H1 (cell line): ENCODE data around the gene IPO13. TPM values are rescaled to one million over a fixed set of nuclear protein-coding genes. Genes with fewer than 3 reads are reported as not detected.

ENCODE experiments used
- CTCF ChIA-PET: fragments of 300-600 bp; sonication (Branson Sonifier 250); formaldehyde crosslinking; loops from one replicate; lab custom pipeline; 2021; ENCODE audit not compliant: partially characterized antibody; lab: Charles Lee
- POLR2A ChIA-PET: fragments of 300-600 bp; sonication (Branson Sonifier 250); formaldehyde crosslinking; loops from one replicate; lab custom pipeline; 2021; ENCODE audit warnings: inconsistent platforms; ENCODE audit not compliant: partially characterized antibody; lab: Charles Lee
- DNase-seq, 2 experiments: peaks; one replicate each; pipeline versions ENCODE4 v3.0.0 to v3.0.0-alpha.2; 2010 to 2022; ENCODE audit warnings: low spot score in 2 of 2, low read depth in 1 of 2, mixed read lengths in 1 of 2
- FAIRE-seq: peaks from 2 replicates; lab custom pipeline; 2011; peaks lifted over from hg19 to GRCh38; lab: Jason Lieb, UNC
- H2AFZ ChIP-seq: 2 replicates; pipeline ENCODE4 v1.8.1; 2012; ENCODE audit warnings: low read length, inconsistent platforms
- H2AK5ac ChIP-seq: 2 replicates; pipeline ENCODE4 v1.6.1; 2013; ENCODE audit warnings: low read depth, low read length
- H2BK120ac ChIP-seq: replicated peaks from 2 replicates; pipeline ENCODE3; 2013; ENCODE audit warnings: low read depth, low read length, inconsistent platforms
- H2BK12ac ChIP-seq: 2 replicates; pipeline ENCODE4 v1.6.1; 2013; ENCODE audit warnings: low read depth, low read length
- H2BK15ac ChIP-seq: 2 replicates; pipeline ENCODE4 v1.6.1; 2013; ENCODE audit warnings: low read length
- H2BK20ac ChIP-seq: 2 replicates; pipeline ENCODE4 v1.6.1; 2013; ENCODE audit warnings: low read length
- H2BK5ac ChIP-seq: 2 replicates; pipeline ENCODE4 v1.6.1; 2013; ENCODE audit warnings: low read depth, low read length
- H3K14ac ChIP-seq: 2 replicates; pipeline ENCODE4 v1.6.1; 2013; ENCODE audit warnings: inconsistent platforms; ENCODE audit not compliant: insufficient read length
- H3K18ac ChIP-seq: 2 replicates; pipeline ENCODE4 v1.6.1; 2013; ENCODE audit warnings: low read length; ENCODE audit errors: extremely low read depth
- H3K23ac ChIP-seq: 2 replicates; pipeline ENCODE4 v1.6.1; 2013; ENCODE audit warnings: inconsistent platforms; ENCODE audit not compliant: insufficient read length
- H3K23me2 ChIP-seq: 2 replicates; pipeline ENCODE4 v1.6.1; 2013; ENCODE audit warnings: low read depth, low read length
- H3K27ac ChIP-seq: 2 replicates; pipeline ENCODE4 v1.6.1; 2011; ENCODE audit warnings: low read depth, low read length, inconsistent platforms
- H3K27me3 ChIP-seq, 4 experiments: replicated peaks in 1 of 4; 1 replicate in 1 of 4; 2 replicates in 3 of 4; pipeline versions ENCODE4 v1.6.1 to v1.8.1; 2011 to 2013; ENCODE audit warnings: low read length in 3 of 4, mild to moderate bottlenecking in 3 of 4, inconsistent platforms in 2 of 4, mixed read lengths in 2 of 4, moderate library complexity in 1 of 4; ENCODE audit not compliant: control insufficient read depth in 3 of 4, insufficient read depth in 3 of 4; ENCODE audit errors: extremely low read depth in 1 of 4
- H3K36me3 ChIP-seq, 4 experiments: 2 replicates each; pipeline versions ENCODE4 v1.6.1 to v1.8.1; 2011 to 2013; ENCODE audit warnings: mild to moderate bottlenecking in 4 of 4, low read length in 3 of 4, moderate library complexity in 2 of 4, control low read depth in 1 of 4, inconsistent platforms in 1 of 4; ENCODE audit not compliant: insufficient read depth in 4 of 4, control insufficient read depth in 2 of 4
- H3K4ac ChIP-seq: replicated peaks from 2 replicates; pipeline ENCODE3; 2013; ENCODE audit warnings: low read length, low read depth, mixed read lengths, inconsistent platforms; ENCODE audit not compliant: insufficient read length
- H3K4me1 ChIP-seq, 4 experiments: replicated peaks in 1 of 4; 1 replicate in 1 of 4; 2 replicates in 3 of 4; pipeline versions ENCODE4 v1.6.1 to v1.8.1; 2011 to 2013; ENCODE audit warnings: low read length in 3 of 4, inconsistent platforms in 2 of 4, mixed read lengths in 1 of 4; ENCODE audit not compliant: insufficient read depth in 4 of 4, control insufficient read depth in 3 of 4
- H3K4me2 ChIP-seq, 2 experiments: 2 replicates each; pipeline versions ENCODE4 v1.6.1 to v1.8.1; 2011 to 2013; ENCODE audit warnings: low read depth in 2 of 2, low read length in 2 of 2, control low read depth in 1 of 2, inconsistent platforms in 1 of 2, mild to moderate bottlenecking in 1 of 2; ENCODE audit not compliant: insufficient read depth in 1 of 2
- H3K4me3 ChIP-seq, 4 experiments: fragments of 200-600, 300-600 bp in 1 of 4; sonication (generic), shearing (Covaris generic), sonication (Bioruptor Twin) in 1 of 4; 2 replicates each; pipeline versions ENCODE4 v1.5.1 to v1.8.1; 2011 to 2016; ENCODE audit warnings: low read length in 4 of 4, low read depth in 3 of 4, control low read depth in 2 of 4, inconsistent platforms in 2 of 4, mild to moderate bottlenecking in 2 of 4, mixed read lengths in 1 of 4, moderate library complexity in 1 of 4; ENCODE audit not compliant: insufficient read depth in 2 of 4; ENCODE audit errors: extremely low read depth in 1 of 4
- H3K56ac ChIP-seq: replicated peaks from 2 replicates; pipeline ENCODE3; 2013; ENCODE audit warnings: low read depth, mild to moderate bottlenecking, mixed read lengths, low read length, inconsistent platforms; ENCODE audit not compliant: insufficient read length
- H3K79me1 ChIP-seq: 2 replicates; pipeline ENCODE4 v1.6.1; 2013; ENCODE audit warnings: low read depth, low read length, control low read depth
- H3K79me2 ChIP-seq, 2 experiments: 2 replicates each; pipeline versions ENCODE4 v1.6.1 to v1.8.1; 2012 to 2013; ENCODE audit warnings: low read length in 2 of 2, mild to moderate bottlenecking in 2 of 2, inconsistent platforms in 1 of 2; ENCODE audit not compliant: insufficient read depth in 2 of 2, control insufficient read depth in 1 of 2
- H3K9ac ChIP-seq, 4 experiments: replicated peaks in 1 of 4; 1 replicate in 1 of 4; 2 replicates in 3 of 4; pipeline versions ENCODE4 v1.6.1 to v1.8.1; 2011 to 2013; ENCODE audit warnings: low read depth in 3 of 4, low read length in 3 of 4, control low read depth in 2 of 4, mild to moderate bottlenecking in 2 of 4, moderate library complexity in 2 of 4, inconsistent platforms in 1 of 4; ENCODE audit errors: extremely low read depth in 1 of 4
- H3K9me3 ChIP-seq, 2 experiments: 2 replicates each; pipeline versions ENCODE4 v1.6.1 to v1.8.1; 2012 to 2013; ENCODE audit warnings: mild to moderate bottlenecking in 2 of 2, moderate library complexity in 2 of 2, control low read depth in 1 of 2, inconsistent platforms in 1 of 2, low read depth in 1 of 2, low read length in 1 of 2, mixed read lengths in 1 of 2; ENCODE audit not compliant: insufficient read depth in 2 of 2
- H4K20me1 ChIP-seq, 2 experiments: replicated peaks in 1 of 2; 2 replicates each; pipeline versions ENCODE3 to v1.8.1; 2011 to 2013; ENCODE audit warnings: inconsistent platforms in 2 of 2, low read length in 2 of 2, mild to moderate bottlenecking in 1 of 2; ENCODE audit not compliant: insufficient read depth in 2 of 2, control insufficient read depth in 1 of 2
- H4K5ac ChIP-seq: 2 replicates; pipeline ENCODE4 v1.6.1; 2013; ENCODE audit warnings: low read length, low read depth, mixed read lengths, inconsistent platforms; ENCODE audit not compliant: insufficient read length
- H4K8ac ChIP-seq: 2 replicates; pipeline ENCODE4 v1.8.0; 2013; ENCODE audit warnings: mild to moderate bottlenecking, moderate library complexity, low read length, inconsistent platforms; ENCODE audit not compliant: insufficient read depth; ENCODE audit errors: extremely low read depth
- H4K91ac ChIP-seq: replicated peaks from 2 replicates; pipeline ENCODE3; 2013; ENCODE audit warnings: low read length, mixed read lengths, inconsistent platforms; ENCODE audit not compliant: insufficient read length
- CTCF ChIP-seq, 3 experiments: IDR thresholded peaks; 1 replicate in 2 of 3; 2 replicates in 1 of 3; pipeline versions ENCODE4 v1.5.1 to v1.6.1; 2011; ENCODE audit warnings: low read length in 3 of 3, mild to moderate bottlenecking in 3 of 3, inconsistent platforms in 2 of 3, low read depth in 1 of 3, moderate library complexity in 1 of 3; ENCODE audit not compliant: insufficient read depth in 1 of 3; ENCODE audit errors: control extremely low read depth in 1 of 3
- GTF2F1 ChIP-seq: IDR thresholded peaks from 2 replicates; pipeline ENCODE4 v1.6.1; 2012; ENCODE audit warnings: low read depth, low read length, improper control_type of control experiment, borderline replicate concordance
- HDAC6 ChIP-seq: IDR thresholded peaks from one replicate; pipeline ENCODE4 v1.7.1; 2012; ENCODE audit warnings: low read depth, mild to moderate bottlenecking, inconsistent platforms, low read length, moderate library complexity
- KDM5A ChIP-seq: fragments of 200-600 bp; IDR thresholded peaks from 2 replicates; pipeline ENCODE4 v1.7.1; 2012; ENCODE audit warnings: mild to moderate bottlenecking, low read length, inconsistent platforms, mixed read lengths
- POU5F1 ChIP-seq: IDR thresholded peaks from 2 replicates; pipeline ENCODE4 v1.6.1; 2011; ENCODE audit warnings: low read depth, mild to moderate bottlenecking, low read length, moderate library complexity
- RXRA ChIP-seq: IDR thresholded peaks from 2 replicates; pipeline ENCODE4 v1.6.1; 2011; ENCODE audit warnings: low read depth, mild to moderate bottlenecking, low read length, moderate library complexity; ENCODE audit not compliant: insufficient read depth
- SP1 ChIP-seq: IDR thresholded peaks from 2 replicates; pipeline ENCODE4 v1.6.1; 2011; ENCODE audit warnings: low read depth, low read length
- SP4 ChIP-seq: IDR thresholded peaks from 2 replicates; pipeline ENCODE4 v1.6.1; 2012; ENCODE audit warnings: low read length, inconsistent platforms
- SUZ12 ChIP-seq: fragments of 200-600 bp; sonication (generic); IDR thresholded peaks from 2 replicates; pipeline ENCODE4 v1.6.1; 2012; ENCODE audit warnings: mild to moderate bottlenecking, inconsistent platforms, low read length, moderate library complexity, mixed read lengths
- WGBS, 2 experiments: shearing (Covaris generic) in 1 of 2; methylation state at CpG; one replicate each; pipeline versions ENCODE4 v1.1.6 to v1.1.7; 2013 to 2015; ENCODE audit warnings: low lambda C conversion rate in 2 of 2, mixed read lengths in 2 of 2, inconsistent platforms in 1 of 2, low coverage in 1 of 2, missing lambda C conversion rate in 1 of 2; ENCODE audit not compliant: insufficient replicate concordance in 2 of 2, insufficient coverage in 1 of 2, insufficient read length in 1 of 2; ENCODE audit errors: extremely low coverage in 1 of 2, missing lambda C conversion rate in 1 of 2; 5-methylcytosine and 5-hydroxymethylcytosine counted together
- polyA plus RNA-seq, 7 experiments: library from polyadenylated mRNA; depleted of rRNA in 3 of 7; stranded (reverse) in 5 of 7; unstranded in 2 of 7; fragments of >200 nt in 5 of 7; fragments of 200-250 nt in 2 of 7; gene quantifications; 1 replicate in 5 of 7; 2 replicates in 1 of 7; 4 replicates in 1 of 7; pipeline versions ENCODE4 v1.2.1 to v1.2.3, GENCODE V29; 2011 to 2013; ENCODE audit warnings: missing spikeins in 2 of 7, mixed read lengths in 2 of 7
- total RNA-seq: library from RNA; stranded (reverse); fragmentation: NEBNext Ultra II Directional; extraction: Animal tissue kit (Norgen Biotek cat#: 25700); gene quantifications from 2 replicates; pipeline ENCODE4 v1.2.1, GENCODE V29; 2021

IPO13 gene
- total and polyA plus RNA-seq, 2 of the 8 experiments (the other 6 are each of a cell fraction or from before 2014, with no cell fraction given), result 23.0 to 27.0 TPM

GRCh38 chr1:43969746-43970466 is 23.2 kb downstream of the IPO13 start, which contains the start of gene DPH2:
Gene DPH2 (plus strand): TSS chr1:43970010. CDS start chr1:43970176, 166 bp downstream.
- H3K9me3 ChIP-seq, result no peaks in the 10 kb centered on the region
- CTCF ChIA-PET, result interaction anchor here (1.2 to 9.2 kb wide), 11 partner anchors 8 to 206 kb away, joined by 3 to 79 read pairs (median 6); partner anchors contain the start of genes IPO13 and SLC6A9
- H2BK15ac ChIP-seq, result no peak within 1 kb of the TSS; the same call in 1 of the 2 replicates
- peak within 1 kb of the TSS; percentile 84 for H4K8ac ChIP-seq
- H2BK20ac ChIP-seq, result no peak within 1 kb of the TSS
- POLR2A ChIA-PET, result interaction anchor here (0.7 to 12.9 kb wide), 6 partner anchors 9 to 22 kb away, joined by 3 to 189 read pairs (median 8); partner anchors contain the start of genes CCDC24 and IPO13
- peak within 1 kb of the TSS; percentile 27 for H3K4ac ChIP-seq
- no peak within 1 kb of the TSS for H3K14ac ChIP-seq
- WGBS, 2 experiments, result 3% methylated on average over 39 of the region's 47 CpGs; no CpG with 5 or more reads in 1 of the 2 experiments
- no peak within 1 kb of the TSS for H3K56ac ChIP-seq
- H3K27me3 ChIP-seq, result no peaks in the 10 kb centered on the region
- H3K79me2 ChIP-seq, result peaks cover 0 to 12% of the 10 kb centered on the region in 2 experiments; a peak in 2 of 4 replicates
- peaks cover 2 to 7% of the 10 kb centered on the region in 2 experiments for H4K20me1 ChIP-seq
- H3K9ac ChIP-seq, result peak within 1 kb of the TSS; percentile 72 to 81 (median 76)
- H3K27ac ChIP-seq, result 0 out of 2 replicates have a peak within 1 kb of the TSS, but pooled peaks have one; percentile 9
- H4K91ac ChIP-seq, result no peak within 1 kb of the TSS
- 0 out of 2 replicates have a peak, but pooled peaks cover 4% of the 10 kb centered on the region for H3K79me1 ChIP-seq
- peaks cover 0 to 10% (median 5%) of the 10 kb centered on the region in 4 experiments; a peak in 5 of 7 replicates for H3K4me1 ChIP-seq
- no peak within 1 kb of the TSS for H2BK12ac ChIP-seq
- H3K23me2 ChIP-seq, result peaks cover 19% of the 10 kb centered on the region
- no peak within 1 kb of the TSS for H3K18ac ChIP-seq
- H2BK5ac ChIP-seq, result peak within 1 kb of the TSS; percentile 75
- peak; percentile 85 for FAIRE-seq
- no peak within 1 kb of the TSS for H2BK120ac ChIP-seq
- no peak within 1 kb of the TSS for H3K23ac ChIP-seq
- peak; percentile 88 to 91 for DNase-seq
- H2AK5ac ChIP-seq, result no peak within 1 kb of the TSS
- H3K36me3 ChIP-seq, result peaks cover 0 to 14% (median 8%) of the 10 kb centered on the region in 4 experiments; a peak in 4 of 8 replicates
- 0 out of 2 replicates have a peak within 1 kb of the TSS, but pooled peaks have one; percentile 39 for H2AFZ ChIP-seq
- H4K5ac ChIP-seq, result no peak within 1 kb of the TSS
- H3K4me3 ChIP-seq, result peak within 1 kb of the TSS; percentile 65 to 100 (median 97)
- peak within 1 kb of the TSS; percentile 69 to 85 for H3K4me2 ChIP-seq
- TF ChIP-seq CTCF (IDR thresholded peaks at IDR 0.05; ENCODE audit: control extremely low read depth in 1 of 3, insufficient read depth in 1 of 3, low read depth in 1 of 3, low read length in 3 of 3), result no peak
- TF ChIP-seq HDAC6, result no peak
- TF ChIP-seq KDM5A, result peak; percentile 48; the same call in 1 of the 2 replicates
- no peak for TF ChIP-seq POU5F1
- no peak for TF ChIP-seq RXRA
- no peak for TF ChIP-seq GTF2F1
- TF ChIP-seq SP1, result peak; percentile 90
- TF ChIP-seq SP4, result no peak
- TF ChIP-seq SUZ12, result no peak
